NOMO-1 treated with DMSO at 0.1 percent for 48 hours (cell line): Measurements from ENCODE around the gene UNC13A.
A peak's percentile ranks its signal among the peaks of the same experiment; 100 is the strongest.

Experiments used
- DNase-seq: peaks from one replicate; lab custom pipeline; 2025; ENCODE audit not compliant: unreplicated experiment; lab: John Stamatoyannopoulos, UW

The UNC13A gene

DNA sequence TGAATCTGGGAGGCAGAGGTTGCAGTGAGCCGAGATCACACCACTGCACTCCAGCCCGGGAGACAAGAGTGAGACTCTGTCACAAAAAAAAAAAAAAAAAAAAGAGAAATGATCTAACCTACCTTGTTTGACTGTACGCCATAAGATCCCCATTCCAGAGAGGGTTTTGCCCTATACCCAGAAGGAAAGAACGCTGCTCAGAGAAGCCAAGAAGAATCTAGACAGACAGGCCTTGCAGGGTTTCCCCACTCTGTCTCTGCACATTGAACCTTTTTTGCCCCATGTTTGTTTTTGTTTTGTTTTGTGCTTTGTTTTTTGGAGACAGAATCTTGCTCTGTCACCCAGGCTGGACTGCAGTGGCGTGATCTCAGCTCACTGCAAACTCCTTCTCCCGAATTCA is 23.7 kb upstream of the UNC13A start:
- no peak for DNase-seq

DNA sequence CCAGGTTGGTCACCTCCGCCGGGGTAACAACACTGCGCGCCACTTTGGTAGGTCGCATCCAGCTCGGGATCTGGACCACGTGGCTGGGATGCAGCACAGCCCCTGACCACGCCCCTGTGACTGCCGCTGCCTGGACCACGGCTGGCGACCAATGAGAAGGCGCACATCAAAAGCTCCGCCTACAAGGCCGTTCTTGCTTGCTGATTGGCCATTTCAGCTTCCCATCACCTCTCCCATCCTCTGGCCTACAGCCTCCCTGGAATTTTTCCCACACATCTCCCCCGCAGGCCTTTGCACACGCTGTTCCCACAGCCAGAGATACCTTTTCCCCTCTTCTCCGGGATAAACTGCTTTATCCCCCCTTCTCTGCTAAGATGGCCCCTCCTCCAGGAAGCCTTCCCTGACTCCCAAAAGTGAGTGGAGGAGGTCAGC is 18.6 kb upstream of the UNC13A start:
- no peak for DNase-seq

DNA sequence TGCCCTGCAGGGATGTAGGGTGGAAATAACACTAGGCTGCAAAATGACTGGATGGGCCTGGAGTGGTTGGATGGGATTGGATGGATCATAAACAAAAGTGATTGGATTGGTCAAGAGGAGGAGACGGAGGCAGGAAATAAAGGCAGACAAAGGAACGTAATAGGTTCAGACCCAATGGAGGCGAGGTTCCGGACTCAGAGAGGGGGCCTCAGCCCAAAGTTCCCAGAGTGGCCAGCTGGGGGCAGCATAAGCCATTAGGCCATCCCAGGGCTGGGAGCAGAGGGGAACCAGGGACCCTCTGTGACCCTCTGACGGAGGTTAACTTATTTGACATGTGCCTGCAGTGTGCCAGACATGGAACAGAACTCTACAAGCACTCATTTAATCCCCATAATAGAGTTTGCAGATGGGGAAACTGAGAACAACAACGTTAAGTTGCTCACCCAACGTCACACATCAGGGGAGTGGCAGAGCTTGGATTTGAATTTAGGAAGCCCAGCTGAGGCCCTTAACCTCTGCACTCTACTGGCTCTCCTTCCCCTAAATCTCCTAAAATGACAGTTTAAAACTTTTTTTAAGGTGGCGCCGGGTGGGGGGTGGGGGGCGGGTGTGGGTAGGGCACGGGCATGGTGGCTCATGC is 15.8 kb upstream of the UNC13A start:
- DNase-seq, result peak; percentile 29

DNA sequence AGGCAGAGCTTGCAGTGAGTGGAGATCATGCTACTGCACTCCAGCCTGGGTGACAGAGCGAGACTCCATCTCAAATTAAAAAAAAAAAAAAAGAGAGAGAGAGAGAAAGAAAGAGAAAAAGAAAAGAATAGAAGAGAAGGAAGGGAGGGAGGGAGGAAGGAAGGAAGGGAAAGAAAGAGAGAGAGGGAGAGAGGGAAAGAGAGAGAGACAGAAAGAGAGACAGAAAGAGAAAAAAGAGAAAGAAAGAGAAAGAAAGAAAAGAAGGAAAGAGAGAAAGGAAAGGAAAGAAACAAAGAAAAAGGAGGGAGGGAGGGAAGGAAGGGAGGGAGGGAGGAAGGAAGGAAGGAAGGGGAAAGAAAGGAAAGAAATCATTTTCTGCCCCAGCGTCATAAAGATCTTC is 7.0 kb upstream of the UNC13A start:
- DNase-seq, result no peak

DNA sequence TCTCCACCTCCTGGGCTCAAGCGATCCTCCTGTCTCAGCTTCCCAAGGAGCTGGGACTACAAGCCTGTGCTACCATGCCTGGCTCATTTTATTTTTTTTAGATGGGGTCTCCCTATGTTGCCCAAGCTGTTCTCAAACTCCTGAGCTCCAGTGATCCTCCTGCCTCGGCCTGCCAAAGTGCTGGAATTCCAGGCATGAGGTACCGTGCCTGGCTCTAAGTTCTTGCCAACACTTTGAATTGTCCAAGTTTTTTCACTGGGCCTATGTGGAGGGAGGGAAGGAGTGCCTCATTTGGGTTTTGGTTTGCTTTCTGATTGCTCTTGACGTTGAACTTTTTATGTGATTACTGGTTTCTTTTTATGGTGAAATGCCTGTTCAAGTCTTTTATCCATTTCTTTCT is 4.4 kb upstream of the UNC13A start:
- DNase-seq, result no peak

DNA sequence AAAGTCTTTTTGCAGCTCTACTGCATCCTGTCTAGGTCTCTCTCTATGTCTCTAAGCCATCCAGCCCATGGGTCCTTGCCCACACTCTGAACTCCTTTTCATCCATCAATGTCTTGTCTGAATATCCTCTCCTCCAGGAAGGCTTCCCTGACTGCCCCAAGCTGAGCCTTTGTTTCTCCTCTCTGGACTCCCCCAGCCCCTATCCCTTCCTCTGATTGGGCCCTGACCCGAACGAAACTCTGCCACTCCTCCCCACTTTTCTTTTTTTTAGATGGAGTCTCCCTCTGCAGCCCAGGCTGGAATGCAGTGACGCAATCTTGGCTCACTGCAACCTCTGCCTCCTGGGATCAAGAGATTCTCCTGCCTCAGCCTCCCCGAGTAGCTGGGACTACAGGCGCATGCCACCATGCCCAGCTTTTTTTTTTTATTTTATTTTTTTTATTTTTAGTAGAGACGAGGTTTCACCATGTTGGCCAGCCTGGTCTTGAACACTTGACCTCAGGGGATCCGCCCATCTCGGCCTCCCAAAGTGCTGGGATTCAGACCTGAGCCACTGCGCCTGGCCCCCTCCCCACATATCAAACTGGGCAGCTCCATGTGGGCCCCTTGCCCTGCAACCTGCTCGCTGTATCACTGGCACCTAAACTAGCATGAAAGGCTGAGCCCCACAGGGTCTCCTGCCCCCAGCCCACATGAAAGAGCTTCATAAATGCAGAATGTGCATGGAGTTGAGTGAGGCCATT is 870 bp upstream of the UNC13A start:
- no peak for DNase-seq

DNA sequence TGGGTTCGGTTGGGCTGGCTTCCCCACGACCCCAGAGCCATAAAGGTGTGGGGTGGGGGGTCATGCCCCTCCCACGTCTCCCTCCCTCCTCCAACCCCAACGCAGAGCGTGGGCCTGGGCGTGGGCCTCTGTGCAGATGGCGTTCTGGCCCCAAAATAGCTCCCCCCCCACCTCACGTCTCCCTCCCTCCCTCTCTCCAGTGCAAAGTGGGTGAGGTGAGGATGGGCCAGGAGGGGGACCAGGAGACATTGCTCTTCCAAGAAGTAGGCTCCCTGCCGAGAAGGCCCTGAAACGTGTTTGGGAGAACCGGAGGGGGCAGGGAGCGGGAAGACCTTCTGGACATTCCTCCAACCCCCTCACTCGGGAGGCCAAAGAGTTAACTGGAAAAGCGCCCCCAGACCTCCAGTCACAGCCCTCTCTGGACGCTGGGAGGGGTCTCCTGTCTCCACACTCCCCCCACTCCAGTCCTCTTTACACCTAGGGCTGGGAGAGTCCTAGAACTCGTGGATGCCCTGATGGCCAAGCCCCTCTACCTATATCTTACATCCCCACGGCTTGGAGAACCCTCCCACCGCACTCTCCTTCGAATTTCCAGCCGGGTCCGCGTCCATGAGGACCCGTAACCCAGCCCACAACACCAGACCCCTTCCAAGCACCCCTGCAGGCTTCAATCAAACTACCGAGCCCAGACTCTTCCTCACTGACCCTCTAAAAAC is 855 bp downstream of the UNC13A start:
- DNase-seq, result no peak

DNA sequence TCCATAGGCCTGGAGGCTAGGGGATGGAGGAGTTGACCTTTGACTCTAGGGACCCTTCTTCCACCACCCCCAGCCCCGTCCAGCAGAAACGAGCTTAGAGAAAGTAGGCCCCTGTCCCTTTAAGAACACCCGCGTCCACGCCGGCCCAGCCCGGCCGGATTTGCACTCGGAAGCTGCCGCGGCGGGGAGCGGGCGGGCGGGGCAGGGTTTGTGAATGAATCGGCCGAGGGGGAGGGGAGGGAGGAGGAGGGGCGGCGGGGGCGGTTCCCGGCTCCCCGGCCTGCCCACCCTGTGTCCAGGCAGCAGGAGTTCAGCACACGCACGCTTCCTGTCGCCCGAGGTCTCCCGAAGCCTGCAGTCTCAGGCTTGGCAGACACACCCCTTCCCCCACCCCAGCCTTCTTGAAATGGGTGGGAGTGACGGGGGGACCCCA is 1.5 kb downstream of the UNC13A start:
- no peak for DNase-seq

DNA sequence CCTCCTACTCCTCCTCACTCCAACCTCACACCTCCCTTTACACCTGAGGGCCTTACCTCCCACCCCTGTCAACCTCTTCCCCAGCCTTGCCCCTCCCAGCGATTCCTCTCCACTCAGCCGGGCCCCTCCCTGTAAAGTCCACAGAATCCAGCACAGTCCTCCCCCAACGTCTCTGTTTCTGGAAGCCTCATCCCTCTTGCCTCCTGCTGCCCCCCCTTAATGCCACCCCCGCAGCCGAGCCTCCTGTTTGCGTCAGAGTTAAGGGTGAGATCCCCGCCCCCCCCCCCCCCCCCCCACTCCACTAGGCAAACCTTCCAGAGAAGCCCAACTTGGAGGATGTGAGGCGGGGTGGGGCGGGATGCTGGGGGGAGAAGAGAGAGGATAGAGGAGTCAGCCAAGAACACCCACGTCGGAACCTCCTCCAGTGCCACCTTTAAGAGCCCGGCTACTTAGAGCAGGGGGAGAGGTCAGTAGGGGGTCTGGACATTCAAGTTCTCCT is 2.1 kb downstream of the UNC13A start:
- DNase-seq, result no peak

DNA sequence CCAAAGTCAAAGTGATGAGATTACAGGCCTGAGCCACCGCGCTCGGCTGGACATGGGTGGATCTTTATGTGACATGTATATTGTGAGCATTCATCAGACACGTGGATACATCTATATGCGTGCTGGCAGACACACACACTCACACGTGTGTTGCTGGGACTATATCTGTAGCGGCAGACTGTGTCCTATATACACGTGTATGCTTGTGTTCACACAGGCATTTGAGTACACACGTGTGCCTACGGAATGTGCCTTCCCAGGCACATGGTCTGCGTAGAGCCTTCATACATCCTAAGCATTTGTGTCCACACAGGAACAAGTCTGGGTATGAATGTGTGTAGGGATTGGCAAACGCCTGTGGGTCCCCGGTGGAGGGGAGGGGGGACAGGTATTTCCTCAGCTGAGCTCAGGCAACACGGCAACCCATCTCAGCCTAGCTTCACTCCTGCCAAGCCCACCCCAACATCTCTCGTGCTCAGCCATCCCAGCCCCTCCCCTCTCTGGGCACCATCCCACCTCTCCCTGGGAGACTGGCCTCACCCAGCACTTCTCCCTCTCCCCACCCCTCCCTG is 2.6 kb downstream of the UNC13A start:
- DNase-seq, result no peak

DNA sequence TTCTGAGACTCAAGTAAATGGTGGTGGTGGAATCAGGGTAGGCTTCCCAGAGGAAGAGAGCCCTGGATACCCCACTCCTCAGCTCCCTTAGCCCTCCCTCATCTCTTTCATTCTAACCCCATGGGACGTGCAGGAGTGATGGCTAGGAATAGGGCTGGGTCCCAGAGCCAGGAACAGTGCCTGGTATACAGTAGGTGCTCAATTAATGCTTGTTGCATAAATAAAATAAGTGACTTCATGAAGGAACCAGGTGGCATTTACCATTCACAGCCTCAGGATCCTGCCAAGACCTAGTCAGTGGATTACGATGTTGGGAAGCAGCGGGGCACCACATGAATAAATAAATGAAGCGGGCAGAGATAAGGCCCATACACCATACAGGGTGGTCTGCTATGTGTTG is 3.9 kb downstream of the UNC13A start:
- no peak for DNase-seq

DNA sequence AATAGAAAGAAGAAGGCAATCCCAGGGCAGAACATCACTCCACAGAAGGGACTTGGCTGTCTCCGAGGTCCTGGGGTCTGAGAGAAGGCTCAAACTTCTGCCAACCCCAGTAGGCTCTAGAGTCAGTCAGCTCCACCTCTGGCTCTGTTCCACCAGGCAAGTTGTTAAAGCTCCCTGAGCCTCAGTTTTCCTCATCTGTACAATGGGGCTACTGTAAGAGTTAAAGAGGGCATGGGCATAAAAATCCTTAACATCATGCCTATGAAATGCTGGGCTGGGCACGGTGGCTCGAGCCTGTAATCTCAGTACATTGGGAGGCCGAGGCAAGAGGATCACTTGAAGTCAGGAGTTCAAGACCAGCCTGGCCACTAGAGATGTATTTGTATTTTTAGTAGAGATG is 5.1 kb downstream of the UNC13A start:
- DNase-seq, result no peak

DNA sequence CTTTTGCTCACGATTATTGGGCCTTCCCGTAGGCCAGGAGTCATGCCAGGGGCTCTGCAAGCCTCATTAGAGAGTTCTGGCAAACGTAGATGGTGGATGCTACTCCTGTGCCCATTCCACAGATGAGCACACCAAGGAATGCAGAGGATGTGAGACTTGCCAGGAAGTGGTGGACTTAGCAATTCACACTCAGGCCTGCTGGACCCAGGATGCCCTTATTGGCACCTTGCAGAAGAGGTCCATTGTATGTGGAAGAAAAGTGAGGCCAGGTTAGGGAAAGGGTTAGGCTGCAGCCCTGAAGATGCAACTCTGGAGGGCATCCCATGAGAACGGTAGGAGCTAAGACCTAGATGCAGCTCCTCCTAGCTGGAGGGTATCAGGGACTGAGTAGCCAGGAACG is 5.9 kb downstream of the UNC13A start:
- no peak for DNase-seq

DNA sequence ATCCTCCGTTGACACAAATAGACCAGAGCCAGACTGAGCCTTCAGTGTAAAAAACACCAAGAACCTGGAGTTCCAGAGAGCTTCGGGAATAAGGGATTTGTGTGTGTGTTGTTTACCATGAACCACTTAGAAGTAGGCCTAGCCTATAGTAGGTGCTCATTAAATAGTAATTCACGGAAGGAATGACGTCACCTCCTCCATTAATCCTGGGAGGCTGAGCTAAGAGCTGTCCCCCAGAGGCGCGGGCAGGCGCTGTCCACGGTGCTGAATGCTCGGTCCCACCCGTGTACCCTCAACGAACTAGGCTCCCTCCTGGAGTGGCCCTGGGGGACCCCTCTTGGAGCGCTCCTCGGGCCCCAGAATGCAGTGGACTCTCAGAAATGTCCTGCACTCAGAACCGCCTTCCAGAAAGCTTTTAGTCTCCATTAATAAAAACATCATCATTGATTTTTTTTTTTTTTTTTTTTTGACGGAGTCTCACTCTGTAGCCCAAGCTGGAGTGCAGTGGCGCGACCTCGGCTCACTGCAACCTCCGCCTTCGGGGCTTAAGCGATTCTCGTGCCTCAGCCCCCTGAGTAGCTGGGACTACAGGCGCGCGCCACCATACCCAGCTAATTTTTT is 6.5 kb downstream of the UNC13A start:
- DNase-seq, result peak; percentile 40

DNA sequence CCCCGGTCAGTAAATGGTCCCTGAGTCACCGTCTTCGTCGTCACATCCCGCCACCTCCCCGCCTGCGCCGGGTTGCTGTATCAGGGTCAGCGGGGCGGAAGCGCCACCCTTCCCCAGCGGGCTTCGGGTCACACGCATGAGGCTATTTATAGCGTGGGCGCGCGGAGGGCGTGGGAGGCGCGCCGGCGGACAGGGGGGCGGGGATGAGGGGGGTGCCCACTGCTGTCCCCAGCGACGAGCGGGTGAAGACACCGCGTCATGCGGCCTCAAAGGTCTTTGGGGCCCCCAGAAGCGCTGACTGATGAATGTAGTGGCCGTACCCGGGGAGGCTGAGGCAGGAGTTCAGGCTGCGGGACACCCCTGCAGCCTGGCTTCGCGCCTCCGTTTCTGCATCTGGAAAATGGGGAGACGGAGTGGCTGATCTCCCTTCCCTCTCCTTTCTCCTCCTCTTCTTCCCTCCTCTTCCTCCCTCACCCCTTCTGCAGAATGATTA is 7.9 kb downstream of the UNC13A start:
- peak; percentile 77 for DNase-seq

DNA sequence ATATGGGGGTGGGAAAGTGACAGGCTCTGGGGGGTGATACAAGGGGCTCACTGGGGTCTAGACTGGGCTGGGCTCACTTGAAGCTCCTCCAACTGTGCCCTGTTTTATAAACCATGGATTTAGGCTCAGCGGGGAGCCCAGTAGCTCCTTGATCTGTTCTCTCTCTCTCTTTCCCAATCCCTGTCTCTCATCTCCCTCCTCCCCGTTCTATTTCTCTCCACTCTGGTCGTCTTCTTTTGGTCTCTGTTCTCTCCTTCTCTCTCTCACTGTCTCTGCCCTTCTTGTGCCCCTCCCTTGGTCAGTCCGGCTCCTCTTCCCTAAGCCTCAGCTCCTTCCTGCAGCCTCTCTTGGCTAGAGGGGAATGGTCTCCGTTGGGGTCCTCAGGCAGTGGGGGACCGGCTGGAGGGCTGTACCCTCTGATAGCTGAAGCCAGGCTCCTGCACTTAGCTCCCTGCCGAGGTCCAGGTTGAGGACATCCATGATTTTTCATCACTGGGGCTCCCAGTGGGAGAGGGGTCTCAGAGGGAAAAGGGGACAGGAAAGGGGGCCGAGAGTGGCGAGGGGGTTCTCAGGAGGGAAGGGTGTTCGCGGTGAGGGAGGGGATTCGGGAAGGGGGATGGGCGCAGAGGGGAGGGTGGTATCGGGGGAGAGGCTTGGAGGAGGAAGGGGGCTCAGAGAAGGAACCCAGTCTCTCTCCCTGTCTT is 8.5 kb downstream of the UNC13A start:
- no peak for DNase-seq

DNA sequence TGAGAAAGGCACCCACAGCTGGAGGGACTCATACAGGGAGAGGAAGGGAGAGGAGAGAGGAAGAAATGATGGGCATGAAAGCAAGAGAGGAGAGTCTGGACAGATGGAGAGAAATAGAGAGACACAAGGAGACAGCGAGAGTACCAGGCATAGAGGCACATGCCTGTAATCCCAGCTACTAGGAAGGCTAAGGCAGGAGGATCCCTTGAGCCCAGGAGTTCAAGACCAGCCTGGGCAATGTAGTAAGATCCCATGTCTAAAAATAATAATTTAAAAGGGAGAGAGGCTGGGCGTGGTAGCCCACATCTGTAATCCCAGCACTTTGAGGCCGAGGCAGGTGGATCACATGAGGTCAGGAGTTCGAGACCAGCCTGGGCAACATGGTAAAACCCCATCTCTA is 9.3 kb downstream of the UNC13A start:
- DNase-seq, result no peak

DNA sequence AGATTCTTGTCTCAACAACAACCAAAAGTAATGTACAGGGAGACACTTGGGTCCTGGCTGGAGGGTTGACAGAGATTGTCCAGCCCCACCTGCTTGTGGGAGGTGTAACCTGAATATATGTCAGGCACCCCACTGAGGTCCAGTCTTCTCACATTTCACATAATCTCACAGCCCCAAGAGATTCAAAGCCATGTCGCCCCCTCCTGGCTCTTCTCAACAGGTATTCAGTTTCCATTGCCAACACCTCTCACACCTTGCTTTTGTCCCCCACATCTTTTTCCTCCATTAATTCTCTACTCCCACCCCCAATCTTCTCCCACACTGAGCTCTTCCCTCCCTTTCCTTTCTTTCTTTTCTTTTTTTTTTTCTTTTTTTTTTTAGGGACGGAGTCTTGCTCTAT is 11.2 kb downstream of the UNC13A start:
- DNase-seq, result no peak

DNA sequence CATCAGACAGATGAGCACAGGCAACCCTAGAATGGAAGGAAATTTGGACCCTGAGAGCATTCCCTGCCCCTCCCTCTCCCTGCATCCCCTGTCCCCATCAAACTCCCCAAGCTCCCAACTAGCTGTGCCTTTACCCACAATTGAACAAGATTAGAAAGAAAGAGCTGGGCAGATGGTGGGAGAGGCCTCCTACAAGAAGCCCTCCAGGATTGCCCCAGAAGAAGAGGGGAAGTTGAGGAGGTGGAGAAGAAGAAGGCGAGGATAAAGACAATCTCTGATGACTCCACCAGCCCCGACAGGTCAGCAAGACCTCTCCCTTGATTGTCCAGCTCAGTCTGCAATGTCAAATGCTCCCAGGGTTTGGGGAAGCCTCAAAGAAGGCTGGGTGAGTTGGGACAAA is 11.9 kb downstream of the UNC13A start:
- DNase-seq, result no peak
